GM18498 (cell line): ENCODE measurements around the gene ACBD4.

Source experiments
- ATAC-seq: cut with Tn5 transposase; IDR thresholded peaks from one replicate; pipeline ENCODE4 v1.9.1; 2021; ENCODE audit warnings: mild to moderate bottlenecking, moderate library complexity; ENCODE audit not compliant: unreplicated experiment

Gene ACBD4

DNA sequence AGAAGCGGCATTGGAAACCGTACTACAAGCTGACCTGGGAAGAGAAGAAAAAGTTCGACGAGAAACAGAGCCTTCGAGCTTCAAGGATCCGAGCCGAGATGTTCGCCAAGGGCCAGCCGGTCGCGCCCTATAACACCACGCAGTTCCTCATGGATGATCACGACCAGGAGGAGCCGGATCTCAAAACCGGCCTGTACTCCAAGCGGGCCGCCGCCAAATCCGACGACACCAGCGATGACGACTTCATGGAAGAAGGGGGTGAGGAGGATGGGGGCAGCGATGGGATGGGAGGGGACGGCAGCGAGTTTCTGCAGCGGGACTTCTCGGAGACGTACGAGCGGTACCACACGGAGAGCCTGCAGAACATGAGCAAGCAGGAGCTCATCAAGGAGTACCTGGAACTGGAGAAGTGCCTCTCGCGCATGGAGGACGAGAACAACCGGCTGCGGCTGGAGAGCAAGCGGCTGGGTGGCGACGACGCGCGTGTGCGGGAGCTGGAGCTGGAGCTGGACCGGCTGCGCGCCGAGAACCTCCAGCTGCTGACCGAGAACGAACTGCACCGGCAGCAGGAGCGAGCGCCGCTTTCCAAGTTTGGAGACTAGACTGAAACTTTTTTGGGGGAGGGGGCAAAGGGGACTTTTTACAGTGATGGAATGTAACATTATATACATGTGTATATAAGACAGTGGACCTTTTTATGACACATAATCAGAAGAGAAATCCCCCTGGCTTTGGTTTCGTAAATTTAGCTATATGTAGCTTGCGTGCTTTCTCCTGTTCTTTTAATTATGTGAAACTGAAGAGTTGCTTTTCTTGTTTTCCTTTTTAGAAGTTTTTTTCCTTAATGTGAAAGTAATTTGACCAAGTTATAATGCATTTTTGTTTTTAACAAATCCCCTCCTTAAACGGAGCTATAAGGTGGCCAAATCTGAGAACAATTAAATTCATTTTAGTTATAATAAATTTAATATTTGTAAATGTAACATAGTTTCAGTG lies 14.5 kb downstream of the ACBD4 start:
- ATAC-seq = no peak

GRCh38 chr17:45150911-45151809 lies 15.7 kb downstream of the ACBD4 start:
- ATAC-seq = no peak

- ATAC-seq = no peak
Observed at GRCh38 chr17:45155029-45155428, 19.5 kb downstream of the ACBD4 start.

- ATAC-seq = no peak
Observed at GRCh38 chr17:45155483-45155882, 20.0 kb downstream of the ACBD4 start.

GRCh38 chr17:45156242-45156641 lies 20.8 kb downstream of the ACBD4 start:
- no peak for ATAC-seq

DNA sequence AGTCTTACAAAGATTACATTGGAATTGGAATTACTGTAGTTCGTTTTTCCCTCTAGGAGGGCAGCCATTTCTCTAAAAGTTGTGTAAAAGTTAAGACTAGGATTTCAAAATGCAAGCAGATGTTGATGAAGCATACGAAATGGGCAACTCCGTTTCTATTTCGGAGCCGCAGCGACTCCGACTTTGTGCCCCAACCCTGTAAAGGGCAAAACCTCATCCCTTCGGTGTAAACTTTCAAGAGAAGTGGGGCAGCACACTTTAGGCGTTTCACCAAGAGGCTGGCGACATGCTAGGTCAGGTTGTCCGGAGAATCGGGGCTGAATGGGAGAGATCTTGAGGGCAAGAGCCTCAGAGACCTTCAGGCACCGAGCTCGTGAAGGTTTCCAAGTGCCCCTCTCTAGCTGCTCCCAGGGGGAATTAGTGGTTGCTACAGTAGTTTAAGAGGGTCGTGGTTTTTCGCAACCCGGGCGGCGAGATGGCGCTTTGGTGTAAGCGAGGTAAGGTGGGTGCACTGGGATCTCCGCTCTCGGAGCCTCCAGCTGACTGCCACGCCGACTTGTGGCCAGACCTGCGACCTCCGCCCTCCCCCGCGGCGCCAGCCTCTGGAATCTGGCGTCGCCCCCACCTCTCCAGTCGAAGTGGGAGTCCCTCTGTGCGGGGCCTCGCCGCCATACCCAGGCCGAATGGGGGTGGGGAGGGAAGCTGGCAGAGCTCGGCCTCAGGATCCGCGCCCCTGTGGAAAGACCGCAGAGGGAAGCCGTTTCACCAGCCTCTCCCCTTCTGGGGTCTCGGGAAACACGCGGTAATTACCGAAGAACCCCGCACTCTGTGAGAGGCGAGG lies 25.2 kb downstream of the ACBD4 start:
- ATAC-seq = peak; percentile 25

DNA sequence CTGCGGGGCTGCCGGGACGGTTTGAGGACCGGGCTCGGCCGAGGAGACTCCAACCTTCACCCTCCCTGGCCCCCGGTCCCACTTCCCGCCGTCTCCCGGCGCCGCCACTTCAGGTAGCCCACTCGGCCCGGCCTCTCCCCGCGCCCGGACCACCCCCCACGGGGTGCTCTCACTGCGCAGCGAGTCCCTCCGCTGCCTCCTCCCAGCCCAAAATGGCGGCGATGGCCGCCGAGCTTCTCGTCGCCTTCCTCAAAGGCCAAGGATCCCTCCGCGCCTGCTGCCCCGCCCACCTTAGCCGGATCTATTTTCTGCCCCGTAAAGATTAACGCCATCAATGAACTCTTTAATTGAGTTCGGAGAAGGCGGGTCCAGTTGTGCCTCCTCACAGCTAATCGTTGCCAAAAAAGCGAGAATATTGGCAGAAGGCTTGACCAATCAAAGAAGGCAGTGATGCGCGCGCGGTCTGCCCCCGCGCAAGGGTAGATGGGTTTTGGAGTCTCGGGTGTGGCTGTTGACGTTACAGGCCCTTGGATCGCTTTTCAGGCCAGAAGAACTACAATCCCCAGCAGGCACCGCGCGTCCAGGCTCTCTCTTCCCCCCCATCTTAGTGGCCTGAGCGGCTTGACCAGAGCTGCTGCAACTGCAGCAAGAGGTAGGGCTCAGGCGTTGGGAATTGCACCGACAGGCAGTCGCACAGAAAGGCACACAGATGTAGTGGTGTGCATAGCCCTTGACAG lies 26.0 kb downstream of the ACBD4 start, which contains the start of gene HEXIM2:
Gene HEXIM2 (plus strand): TSS at position 588 of the 737 bp plus-strand sequence. CDS start 919 bp downstream, outside the sequence.
- peak; percentile 89 for ATAC-seq

DNA sequence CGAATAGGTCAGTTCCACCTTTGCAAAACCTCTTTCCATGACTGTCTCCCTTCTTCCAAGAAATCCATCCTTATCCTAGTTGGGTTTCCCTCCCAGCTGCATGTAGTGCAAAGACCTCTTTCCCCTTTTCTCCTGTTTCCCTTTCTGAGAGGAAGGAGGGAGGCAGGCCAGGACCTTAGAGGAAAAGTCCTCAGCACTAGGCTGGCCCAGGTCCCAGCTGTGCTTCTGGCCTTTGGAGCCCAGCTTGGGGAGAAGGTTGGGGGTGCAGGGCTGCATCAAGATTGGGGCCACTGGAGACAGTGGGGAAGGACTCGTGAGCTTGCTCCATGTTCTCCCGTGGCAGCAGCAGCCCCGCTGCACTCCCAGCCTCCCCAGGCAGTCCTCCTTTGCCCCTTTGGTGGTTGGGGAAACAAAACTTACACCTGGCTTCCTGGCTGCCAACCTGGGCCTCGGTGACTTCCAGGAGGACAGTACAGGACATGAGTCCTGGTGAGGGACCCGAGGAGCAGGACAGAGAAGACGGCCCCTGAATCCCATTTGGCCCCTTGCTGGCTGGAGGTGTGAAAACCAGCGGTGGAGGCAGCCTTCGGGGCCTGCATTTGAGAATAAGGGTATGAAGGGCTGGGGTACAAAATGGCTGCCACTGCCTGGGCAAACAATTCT lies 26.7 kb downstream of the ACBD4 start:
- no peak for ATAC-seq

DNA sequence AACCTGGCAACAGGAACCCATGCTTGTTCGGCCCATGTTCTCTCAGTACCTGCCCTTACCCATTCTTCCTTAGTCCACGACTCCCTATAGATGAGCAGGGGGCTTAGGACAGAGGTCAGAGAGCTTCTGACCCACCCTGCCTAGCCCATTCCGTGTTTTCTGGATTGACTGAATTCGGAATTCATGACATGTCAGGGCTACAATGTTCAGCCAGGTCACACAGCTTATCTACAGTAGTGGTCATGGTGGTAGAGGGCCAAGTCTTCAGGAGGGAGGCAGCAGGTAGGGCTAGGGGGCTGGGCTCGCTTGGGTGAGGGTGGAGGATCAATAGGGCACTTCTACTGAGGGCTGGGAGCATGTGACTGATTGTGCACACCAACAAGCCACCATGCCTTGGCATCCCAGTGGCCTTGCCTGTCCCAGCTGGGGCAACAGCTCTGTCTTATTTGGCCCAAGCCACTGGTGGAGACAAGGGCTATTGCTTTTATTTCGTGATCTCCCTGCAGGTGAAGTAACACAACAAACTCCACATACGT lies 29.3 kb downstream of the ACBD4 start:
- ATAC-seq = no peak

GRCh38 chr17:45168991-45169752 lies 33.7 kb downstream of the ACBD4 start:
- ATAC-seq = no peak

- ATAC-seq = no peak
Observed at GRCh38 chr17:45170280-45170930, 34.9 kb downstream of the ACBD4 start.

- ATAC-seq = no peak
Observed at GRCh38 chr17:45170931-45171337, 35.4 kb downstream of the ACBD4 start.

DNA sequence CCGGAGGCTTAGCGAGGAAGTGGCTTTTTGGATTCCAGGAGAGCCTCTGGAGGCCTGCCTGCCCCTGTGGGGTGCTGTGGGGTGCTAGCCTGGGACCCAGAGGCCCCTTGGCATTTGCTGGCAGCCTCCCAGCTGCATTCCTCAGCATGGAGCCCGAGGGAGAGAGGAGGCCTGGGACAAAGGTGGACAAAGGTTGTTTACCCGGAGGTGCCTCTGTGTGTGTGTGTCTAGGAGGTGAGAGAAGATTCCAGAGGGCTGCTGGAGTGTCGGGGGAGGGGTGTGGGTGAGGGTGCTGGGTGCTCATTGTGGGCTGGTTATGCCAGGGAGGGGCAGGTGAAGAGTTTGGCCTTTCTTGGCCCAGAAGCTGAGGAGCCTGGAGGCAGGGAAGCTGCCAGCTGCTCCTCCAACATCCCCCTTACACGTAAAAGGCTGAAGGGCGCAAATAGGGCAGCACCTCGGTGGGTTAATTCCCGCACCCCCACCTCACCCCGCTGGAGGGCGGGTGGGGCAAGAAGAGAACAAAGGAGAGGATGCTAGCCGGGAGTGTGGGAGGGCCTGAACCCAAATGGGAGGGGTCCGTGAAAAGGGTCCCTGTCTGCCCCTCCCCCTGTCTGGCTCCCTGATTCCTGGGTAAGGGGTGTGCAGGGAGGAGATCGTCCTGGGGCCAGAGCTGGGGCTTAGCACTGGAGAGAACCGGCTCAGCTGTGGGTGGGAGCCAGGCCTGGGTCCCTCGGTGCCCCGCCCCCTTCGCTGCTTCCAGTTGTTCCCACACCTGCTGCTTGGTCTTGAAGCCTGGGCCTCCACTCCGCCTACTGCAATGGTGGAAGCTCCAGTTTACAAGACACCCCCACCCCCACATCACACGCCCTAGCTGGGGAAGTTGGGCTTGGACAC lies 36.1 kb downstream of the ACBD4 start:
- no peak for ATAC-seq

- no peak for ATAC-seq
Observed at GRCh38 chr17:45172232-45172540, 36.7 kb downstream of the ACBD4 start.

- peak; percentile 63 for ATAC-seq
Observed at GRCh38 chr17:45172541-45173286, 37.2 kb downstream of the ACBD4 start.

- no peak for ATAC-seq
Observed at GRCh38 chr17:45175759-45176115, 40.2 kb downstream of the ACBD4 start.
